GM13977 (cell line): ENCODE data around the gene LTBR.

ENCODE experiments used
- DNase-seq: peaks from one replicate; pipeline ENCODE4 v3.0.0; 2012; ENCODE audit warnings: low spot score
- CTCF ChIP-seq: IDR thresholded peaks from 2 replicates; pipeline ENCODE4 v1.5.1; 2012; ENCODE audit warnings: mild to moderate bottlenecking, control low read depth; ENCODE audit not compliant: insufficient read depth; ENCODE audit errors: extremely low read depth, missing control alignments
- in situ Hi-C: fragments of 300-500 bp; cut with MboI; formaldehyde crosslinking; loops from one replicate; pipeline ENCODE4 v1.12.0; 2022; ENCODE audit warnings: low sequenced_read_pairs, low pct_unique_long_range_greater_than_20kb, mixed read lengths, inconsistent platforms; ENCODE audit not compliant: unreplicated experiment

LTBR gene

GRCh38 chr12:6434205-6435140 lies 50.5 kb downstream of the LTBR start:
- DNase-seq, result no peak
- no peak for TF ChIP-seq CTCF
- in situ Hi-C loops, result no loop called here

GRCh38 chr12:6435961-6436715 lies 52.2 kb downstream of the LTBR start:
- in situ Hi-C loops, result no loop called here
- no peak for DNase-seq

GRCh38 chr12:6437586-6437985 lies 53.6 kb downstream of the LTBR start:
- in situ Hi-C loops, result no loop called here
- DNase-seq, result no peak
- TF ChIP-seq CTCF, result no peak

More at GRCh38 chr12:6435961-6436715, 52.2 kb downstream of the LTBR start:
- TF ChIP-seq CTCF, result no peak

GRCh38 chr12:6438345-6438744 lies 54.4 kb downstream of the LTBR start:
- TF ChIP-seq CTCF, result no peak
- in situ Hi-C loops, result no loop called here
- no peak for DNase-seq

GRCh38 chr12:6440391-6440790 lies 56.4 kb downstream of the LTBR start:
- in situ Hi-C loops, result no loop called here
- TF ChIP-seq CTCF, result no peak
- no peak for DNase-seq
